Mucosa of descending colon (tissue), 3 donors: ENCODE results near the gene CCT4. TPM values are rescaled to one million over a fixed set of nuclear protein-coding genes. Genes with fewer than 3 reads are reported as not detected.
A peak's percentile ranks its signal among the peaks of the same experiment; 100 is the strongest.
"Not testable (repeated sequence)": the region's sequence is repeated elsewhere in the genome, so short reads cannot be mapped to it uniquely, and the experiment has no call there.

Experiments used
- ATAC-seq: fragments of 200-7000 bp; cut with Tn5 transposase; one replicate; pipeline ENCODE4 v1.9.1; 2020; ENCODE audit warnings: mild to moderate bottlenecking, moderate library complexity
- DNase-seq, 3 donors: peaks; one replicate each; pipeline ENCODE4 v3.0.0-alpha.2; 2020
- H3K36me3 ChIP-seq: fragments of 200-600 bp; one replicate; pipeline ENCODE4 v1.8.0; 2021; ENCODE audit warnings: low read depth, mild to moderate bottlenecking
- H3K4me1 ChIP-seq: fragments of 200-600 bp; one replicate; pipeline ENCODE4 v1.8.0; 2021; ENCODE audit warnings: low read depth, mild to moderate bottlenecking
- H3K4me3 ChIP-seq: fragments of 200-600 bp; one replicate; pipeline ENCODE4 v1.8.0; 2021; ENCODE audit warnings: mild to moderate bottlenecking
- H3K9me3 ChIP-seq: fragments of 200-600 bp; one replicate; pipeline ENCODE4 v1.8.0; 2021; ENCODE audit warnings: mild to moderate bottlenecking
- intact Hi-C, 2 donors: fragments of 100-400 bp; cut with DNase I in 1 of 2; cut with micrococcal nuclease in 1 of 2; formaldehyde crosslinking; loops; one replicate each; pipeline versions ENCODE4 v1.11.0 to v1.11.1; 2022; cut with DNase I, micrococcal nuclease
- total RNA-seq, 3 donors: library from RNA; stranded (reverse); fragmentation: NEBNext Ultra II Directional in 2 of 3; extraction: Animal tissue kit (Norgen Biotek cat#: 25700) in 2 of 3; gene quantifications; one replicate each; pipeline versions ENCODE4 v1.2.1 to v1.2.4, GENCODE V29; 2021 to 2023
- TF ChIP-seq, protein P1 (sequence below): fragments of 200-600 bp; IDR thresholded peaks from one replicate; pipeline ENCODE4 v1.8.0; 2022; ENCODE audit warnings: antibody characterized with exemption, mild to moderate bottlenecking
- donor health status: DM: no; HTN: no; CAD: no; lungs with moderate emphysema.
- donor health status: DM: no; HTN: no; CAD: no.
- donor health status: DM: no; HTN: yes; CAD: no.

CCT4 gene
- total RNA-seq, 3 donors from 2014 or later = 65.7 to 104 (median 80.4) TPM

DNA sequence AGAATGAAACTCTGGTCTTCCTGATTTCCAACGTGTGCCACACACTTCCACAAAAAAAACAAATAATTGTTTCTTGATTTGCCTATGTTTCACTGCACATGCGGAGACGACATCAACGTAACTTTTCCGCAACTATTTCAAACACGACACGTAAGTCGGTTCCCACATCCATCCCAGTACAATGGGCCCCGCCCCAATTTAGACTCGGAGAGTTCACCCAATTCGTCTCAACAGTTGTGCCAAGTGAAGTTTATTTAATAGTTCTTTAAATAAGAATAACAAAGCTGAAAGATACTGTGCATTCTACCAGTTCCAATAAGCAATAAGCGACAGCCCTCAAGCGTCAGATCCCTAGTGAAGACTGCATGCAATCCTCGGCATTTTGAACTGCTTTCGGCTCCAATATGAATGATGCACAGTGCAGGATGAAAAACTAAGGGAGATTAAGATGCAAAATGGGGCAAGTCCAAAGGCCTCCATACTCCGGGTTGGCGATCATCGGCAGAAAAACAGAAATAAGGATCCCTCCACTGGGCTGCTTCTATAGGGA is 664 bp downstream of the CCT4 start:
- intact Hi-C loops = no loop called here
- Histone ChIP-seq H3K4me3 (peak overlapping the region; percentile 70), H3K36me3 (no peaks in the 10 kb centered on the region), H3K4me1 (peaks cover 7% of the 10 kb centered on the region), H3K9me3 (no peaks in the 10 kb centered on the region)
- TF ChIP-seq, protein P1, sequence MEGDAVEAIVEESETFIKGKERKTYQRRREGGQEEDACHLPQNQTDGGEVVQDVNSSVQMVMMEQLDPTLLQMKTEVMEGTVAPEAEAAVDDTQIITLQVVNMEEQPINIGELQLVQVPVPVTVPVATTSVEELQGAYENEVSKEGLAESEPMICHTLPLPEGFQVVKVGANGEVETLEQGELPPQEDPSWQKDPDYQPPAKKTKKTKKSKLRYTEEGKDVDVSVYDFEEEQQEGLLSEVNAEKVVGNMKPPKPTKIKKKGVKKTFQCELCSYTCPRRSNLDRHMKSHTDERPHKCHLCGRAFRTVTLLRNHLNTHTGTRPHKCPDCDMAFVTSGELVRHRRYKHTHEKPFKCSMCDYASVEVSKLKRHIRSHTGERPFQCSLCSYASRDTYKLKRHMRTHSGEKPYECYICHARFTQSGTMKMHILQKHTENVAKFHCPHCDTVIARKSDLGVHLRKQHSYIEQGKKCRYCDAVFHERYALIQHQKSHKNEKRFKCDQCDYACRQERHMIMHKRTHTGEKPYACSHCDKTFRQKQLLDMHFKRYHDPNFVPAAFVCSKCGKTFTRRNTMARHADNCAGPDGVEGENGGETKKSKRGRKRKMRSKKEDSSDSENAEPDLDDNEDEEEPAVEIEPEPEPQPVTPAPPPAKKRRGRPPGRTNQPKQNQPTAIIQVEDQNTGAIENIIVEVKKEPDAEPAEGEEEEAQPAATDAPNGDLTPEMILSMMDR = no peak
- peak; percentile 34 for ATAC-seq
- DNase-seq = peak in 1 of 3 donors; percentile 37

DNA sequence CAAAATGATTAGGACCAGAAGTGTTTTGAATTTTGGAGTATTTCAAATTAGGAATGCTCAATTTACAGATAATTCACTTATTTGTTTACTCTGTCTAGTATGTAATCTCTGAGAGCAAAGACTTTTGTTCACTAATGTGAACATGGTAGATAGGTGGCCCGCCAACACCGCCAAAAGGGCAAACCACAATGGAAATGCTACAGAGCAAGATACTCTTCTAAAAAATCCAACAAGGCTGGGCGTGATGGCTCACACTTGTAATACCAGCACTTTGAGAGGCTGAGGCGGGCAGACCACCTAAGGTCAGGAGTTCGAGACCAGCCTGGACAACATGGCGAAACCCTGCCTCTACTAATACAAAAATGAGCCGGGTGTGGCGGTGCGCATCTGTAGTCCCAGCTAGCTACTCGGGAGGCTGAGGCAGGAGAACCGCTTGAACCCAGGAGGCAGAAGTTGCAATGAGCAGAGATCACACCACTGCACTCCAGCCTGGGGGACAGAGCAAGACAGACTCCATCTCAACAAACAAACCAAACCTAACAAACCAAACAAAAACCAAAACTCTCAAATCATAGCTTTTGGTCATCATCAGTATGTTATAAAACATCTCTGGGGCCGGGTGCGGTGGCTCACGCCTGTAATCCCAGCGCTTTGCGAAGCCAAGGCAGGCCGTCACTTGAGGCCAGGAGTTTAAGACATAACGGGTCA is 2.4 kb downstream of the CCT4 start:
- no peak for ATAC-seq
- no peak overlapping the region for H3K4me3 ChIP-seq

DNA sequence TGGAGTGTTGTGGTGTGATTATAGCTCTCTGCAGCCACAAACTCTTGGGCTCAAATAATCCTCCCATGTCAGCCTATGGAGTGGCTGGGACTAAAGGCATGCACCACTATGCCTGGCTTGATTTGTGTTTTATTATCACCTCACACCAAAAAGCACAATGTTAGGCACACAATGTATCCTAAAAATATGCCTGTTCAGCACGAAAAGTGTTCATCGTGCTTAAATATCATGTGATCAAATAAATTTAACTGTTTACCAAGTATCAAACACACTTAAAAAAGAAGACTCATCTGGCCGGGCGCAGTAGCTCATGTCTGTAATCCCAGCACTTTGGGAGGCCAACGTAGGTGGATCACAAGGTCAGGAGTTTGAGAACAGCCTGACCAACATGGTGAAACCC is 5.6 kb downstream of the CCT4 start:
- TF ChIP-seq, protein P1 = no peak
- no peak for DNase-seq
- Histone ChIP-seq H3K36me3 (no peaks in the 10 kb centered on the region), H3K9me3 (no peaks in the 10 kb centered on the region), H3K4me1 (peaks cover 7% of the 10 kb centered on the region), H3K4me3 (no peak overlapping the region)
- no peak for ATAC-seq
- intact Hi-C loops = no loop called here

More for the DNA sequence above, 2.4 kb downstream of the CCT4 start:
- H3K36me3 ChIP-seq = no peaks in the 10 kb centered on the region
- TF ChIP-seq, protein P1 = no peak
- intact Hi-C loops = no loop called here
- peaks cover 7% of the 10 kb centered on the region for H3K4me1 ChIP-seq
- no peak for DNase-seq
- no peaks in the 10 kb centered on the region for H3K9me3 ChIP-seq

DNA sequence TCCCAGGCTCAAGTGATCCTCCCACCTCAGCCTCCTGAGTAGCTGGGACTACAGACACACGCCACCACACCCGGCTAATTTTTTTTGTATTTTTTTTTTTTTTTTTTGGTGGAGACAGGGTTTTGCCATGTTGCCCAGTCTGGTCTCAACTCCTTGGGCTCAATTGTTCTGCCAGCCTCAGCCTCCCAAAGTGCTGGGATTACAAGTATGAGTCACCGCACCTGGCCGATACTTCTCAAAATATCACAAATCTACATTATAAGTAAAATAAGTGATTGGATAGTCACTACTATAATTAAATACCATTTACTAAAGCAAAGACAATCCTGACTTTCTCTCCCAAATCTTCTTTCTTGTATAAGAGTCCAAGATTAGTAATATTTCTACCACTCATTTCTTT is 9.1 kb downstream of the CCT4 start:
- H3K4me1 ChIP-seq, H3K36me3 ChIP-seq, ATAC-seq, H3K4me3 ChIP-seq, intact Hi-C loops, DNase-seq, H3K9me3 ChIP-seq: not testable (repeated sequence)

DNA sequence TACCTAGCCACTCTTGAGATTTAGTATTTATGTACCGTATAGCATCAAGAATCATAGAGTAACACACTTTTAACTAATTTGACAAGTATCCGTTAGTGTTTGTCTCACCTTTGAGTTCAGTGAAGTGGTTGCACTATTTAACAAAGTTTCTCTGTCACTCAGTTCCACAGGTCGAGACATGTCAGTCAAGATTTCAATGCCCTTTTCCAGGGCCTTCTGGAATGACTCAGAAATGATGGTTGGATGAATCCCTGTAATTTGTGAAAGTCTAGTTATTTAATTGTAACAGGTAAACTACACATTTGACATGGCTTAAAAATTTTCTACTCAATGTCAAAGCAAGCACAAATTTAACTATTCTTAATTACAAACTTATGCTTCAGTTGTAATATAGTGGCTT is 9.7 kb downstream of the CCT4 start:
- intact Hi-C loops = no loop called here
- Histone ChIP-seq H3K9me3 (no peaks in the 10 kb centered on the region), H3K4me3 (no peak overlapping the region), H3K36me3 (peaks cover 8% of the 10 kb centered on the region), H3K4me1 (no peaks in the 10 kb centered on the region)
- DNase-seq = no peak
- no peak for ATAC-seq
- TF ChIP-seq, protein P1 = no peak

DNA sequence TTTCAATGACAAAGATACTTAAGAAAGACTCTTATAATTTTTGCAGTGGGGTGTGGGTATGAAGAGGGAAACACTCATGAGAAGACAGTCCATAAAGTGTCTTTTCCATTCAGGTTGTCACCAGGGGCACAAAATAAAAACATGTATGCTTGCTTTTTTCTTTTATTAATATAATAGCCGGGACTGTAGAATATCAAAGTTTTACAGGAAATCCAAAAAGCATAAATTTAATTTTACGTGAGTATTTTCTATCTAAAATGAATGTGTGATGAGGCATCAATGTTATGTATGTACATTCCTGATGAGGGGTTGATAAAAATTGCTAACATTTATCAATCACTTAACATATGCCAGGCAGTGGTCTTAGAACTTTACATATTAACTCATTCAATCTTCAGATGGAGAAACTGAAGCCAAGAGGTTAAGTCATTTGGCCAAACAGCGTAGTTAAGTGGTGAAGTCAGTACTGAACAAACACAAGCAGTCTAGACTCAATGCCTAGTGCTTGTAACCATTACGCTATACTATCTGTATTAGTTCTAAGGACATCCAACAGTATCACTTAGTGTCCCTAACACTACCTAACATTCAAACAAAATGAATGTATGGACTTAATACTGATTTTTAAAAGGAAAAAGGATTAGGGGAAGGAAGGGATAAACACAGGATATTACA is 10.7 kb downstream of the CCT4 start:
- intact Hi-C loops = no loop called here
- Histone ChIP-seq H3K36me3 (peaks cover 8% of the 10 kb centered on the region), H3K4me1 (no peaks in the 10 kb centered on the region), H3K9me3 (no peaks in the 10 kb centered on the region), H3K4me3 (no peak overlapping the region)
- ATAC-seq (no peak), DNase-seq (no peak)
- TF ChIP-seq, protein P1 = no peak
